NCI-H187 treated with DMSO at 0.1 percent for 48 hours (cell line): Measurements from ENCODE around the gene PCCA.
"Not testable (repeated sequence)": the region's sequence is repeated elsewhere in the genome, so short reads cannot be mapped to it uniquely, and the experiment has no call there.

Experiments
- DNase-seq: peaks from one replicate; lab custom pipeline; 2025; lab: John Stamatoyannopoulos, UW

Gene PCCA

DNA sequence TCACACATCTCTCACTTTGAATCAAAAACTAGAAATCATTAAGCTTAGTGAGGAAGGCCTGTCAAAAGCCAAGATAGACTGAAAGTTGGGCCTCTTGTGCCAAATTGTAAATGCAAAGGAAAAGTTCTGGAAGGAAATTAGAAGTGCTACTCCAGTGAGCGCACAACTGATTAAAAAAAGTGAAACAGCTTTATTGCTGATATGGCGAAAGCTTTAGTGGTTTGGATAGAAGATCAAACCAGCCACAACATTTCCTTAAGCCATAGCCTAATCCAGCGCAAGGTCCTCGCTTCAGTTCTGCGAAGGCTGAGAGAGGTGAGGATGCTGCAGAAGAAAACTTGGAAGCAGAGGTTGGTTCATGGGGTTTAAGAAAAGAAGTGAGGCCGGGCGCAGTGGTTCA lies 7.6 kb downstream of the PCCA start:
- no peak for DNase-seq

DNA sequence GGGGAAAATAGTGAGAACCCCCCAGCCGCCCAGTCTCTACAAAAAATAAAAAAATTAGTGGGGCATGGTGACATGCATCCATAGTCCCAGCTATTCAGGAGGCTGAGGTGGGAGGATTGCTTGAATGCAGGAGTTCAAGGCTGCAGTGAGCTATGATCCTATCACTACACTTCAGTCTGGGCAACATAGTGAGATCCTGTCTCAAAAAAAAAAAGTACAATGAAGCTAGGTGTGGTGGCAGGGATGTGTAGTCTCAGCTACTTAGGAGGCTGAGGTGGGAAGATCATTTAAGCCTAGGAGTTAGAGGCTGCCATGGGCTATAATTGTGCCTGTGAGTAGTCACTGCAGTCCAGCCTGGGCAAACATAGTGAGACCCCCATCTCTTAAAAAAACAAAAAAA lies 8.9 kb downstream of the PCCA start:
- DNase-seq, result no peak

DNA sequence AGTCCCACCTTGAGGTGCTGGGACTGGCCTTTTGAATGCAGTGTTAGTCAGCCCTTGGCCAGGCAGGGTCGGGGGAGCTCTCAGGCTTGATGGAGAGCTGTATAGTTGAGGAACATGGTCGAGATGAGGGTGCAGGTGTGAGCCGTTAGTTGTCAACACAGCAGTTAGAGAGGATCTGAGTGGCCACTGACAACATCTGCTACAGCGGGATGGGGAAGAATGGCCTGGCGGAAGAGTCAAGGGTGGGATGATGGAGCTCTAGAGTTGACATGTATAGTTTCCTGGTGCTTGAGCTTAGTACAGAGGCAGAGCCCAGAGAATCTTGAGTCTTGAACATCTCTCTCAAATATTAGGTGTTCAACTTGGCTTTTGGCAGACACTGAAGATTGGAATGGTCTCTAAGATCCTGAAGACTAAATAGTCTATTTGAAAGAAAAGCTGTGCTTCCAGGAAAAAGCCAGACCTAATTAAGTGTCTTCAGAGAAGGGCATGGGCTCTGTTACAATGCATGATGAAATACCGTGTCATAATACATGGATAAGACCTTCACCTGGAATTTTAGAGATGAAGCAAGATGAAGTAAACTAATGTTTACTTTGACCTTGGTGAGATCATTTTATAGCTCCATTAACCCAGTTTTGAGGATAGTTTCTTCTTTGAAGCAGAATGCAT lies 9.7 kb downstream of the PCCA start:
- no peak for DNase-seq

DNA sequence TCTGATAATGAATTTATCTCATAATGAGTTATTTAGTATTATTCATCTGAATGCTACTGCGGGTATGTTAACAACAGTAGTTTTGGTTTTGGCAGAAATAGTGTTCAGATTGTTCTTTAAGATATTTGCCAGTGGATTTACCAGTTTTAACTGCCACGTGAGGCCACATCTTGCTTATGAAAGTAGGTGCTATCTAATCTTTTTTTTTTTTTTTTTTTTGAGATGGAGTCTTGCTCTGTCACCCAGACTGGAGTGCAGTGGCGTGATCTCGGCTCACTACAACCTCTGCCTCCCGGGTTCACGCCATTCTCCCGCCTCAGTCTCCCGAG lies 10.2 kb downstream of the PCCA start:
- not testable (repeated sequence) for DNase-seq

DNA sequence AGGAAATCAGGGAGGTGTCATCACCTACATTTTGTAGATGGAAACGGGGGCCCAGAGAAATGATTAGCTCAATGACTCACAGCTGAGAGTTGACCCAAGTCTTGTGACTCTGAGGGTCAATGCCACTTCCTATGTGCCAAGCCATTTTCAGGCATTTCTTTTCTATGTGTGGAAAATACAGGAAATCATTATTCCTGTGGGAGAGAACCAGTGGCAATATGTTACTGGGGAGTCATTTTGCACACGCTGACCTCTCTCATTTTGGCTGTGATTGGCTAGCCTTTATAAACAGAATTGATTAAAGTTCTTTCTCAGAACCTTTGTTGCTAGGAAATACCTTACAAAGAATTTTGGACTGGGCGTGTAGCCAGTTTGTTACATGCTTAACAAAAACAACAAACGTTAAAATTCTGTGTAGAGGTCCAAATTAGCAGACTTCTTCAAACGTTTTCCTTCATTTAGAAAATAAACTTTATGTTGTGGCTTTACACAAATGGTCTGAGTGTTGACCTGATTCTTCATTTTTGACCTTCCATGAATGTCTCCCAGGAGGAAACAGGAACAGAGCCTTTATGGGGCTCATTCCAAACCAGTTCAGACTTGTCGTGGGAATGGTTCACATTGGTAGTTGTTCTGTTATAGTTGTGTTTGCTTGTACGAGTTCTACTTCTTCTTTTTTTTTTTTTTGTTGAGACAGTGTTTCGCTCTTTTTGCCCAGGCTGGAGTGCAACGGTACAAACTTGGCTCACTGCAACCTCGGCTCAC lies 11.4 kb downstream of the PCCA start:
- no peak for DNase-seq

DNA sequence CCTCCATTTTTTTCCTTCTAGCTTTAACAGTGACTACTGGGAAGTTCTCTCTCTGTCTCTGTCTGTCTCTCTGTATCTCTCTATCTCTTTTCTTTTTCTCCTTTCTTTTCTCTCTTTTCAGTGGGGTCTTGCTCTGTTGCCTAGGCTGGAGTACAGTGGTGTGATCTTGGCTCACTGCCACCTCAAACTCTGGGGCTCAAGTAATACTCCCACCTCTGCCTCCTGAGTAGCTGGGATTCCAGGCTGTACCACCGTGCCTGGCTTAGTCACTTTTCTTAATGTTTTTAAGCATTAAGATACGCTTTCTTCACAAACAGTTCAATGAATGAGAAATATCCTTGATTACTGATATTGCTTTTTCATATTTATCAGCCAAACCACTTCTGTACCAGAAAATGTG lies 13.1 kb downstream of the PCCA start:
- DNase-seq, result no peak

DNA sequence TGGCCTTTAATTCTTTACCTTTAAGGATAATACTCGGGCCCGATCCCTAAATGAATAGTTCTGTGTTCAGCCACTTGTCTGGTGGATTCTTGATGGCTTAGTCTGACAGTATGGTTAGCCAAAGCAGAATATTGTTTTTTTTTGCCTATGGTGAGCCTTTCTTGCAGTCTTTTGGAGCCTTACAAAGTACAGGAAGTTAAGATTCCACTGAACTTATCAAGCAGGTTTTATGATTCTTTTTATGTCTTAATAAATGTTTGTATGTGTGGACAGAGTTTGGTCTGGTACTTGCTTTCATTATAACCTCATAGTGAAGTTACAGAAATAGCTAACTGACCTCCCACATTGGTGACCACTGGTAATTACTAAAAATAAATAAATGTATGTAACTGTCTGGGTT lies 17.1 kb downstream of the PCCA start:
- no peak for DNase-seq

DNA sequence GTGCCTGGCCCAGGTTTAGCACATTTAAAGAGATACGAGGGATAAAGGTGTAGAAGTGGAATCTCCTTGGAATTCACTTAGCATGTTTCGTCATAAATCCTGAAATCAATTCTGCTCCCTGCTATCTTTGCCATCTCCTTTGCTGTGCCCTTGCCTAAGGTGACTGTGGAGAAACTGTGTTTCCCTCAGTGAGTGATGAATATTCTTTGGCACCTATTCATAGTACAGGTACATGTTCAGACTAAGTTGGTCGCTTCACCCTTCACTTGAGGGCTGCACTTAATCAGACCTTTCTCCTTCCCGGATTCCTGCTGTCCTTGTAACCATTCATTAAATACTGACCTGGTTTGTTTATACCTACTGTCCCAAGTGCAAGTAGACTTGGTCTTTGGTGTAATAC lies 17.8 kb downstream of the PCCA start:
- DNase-seq, result no peak

DNA sequence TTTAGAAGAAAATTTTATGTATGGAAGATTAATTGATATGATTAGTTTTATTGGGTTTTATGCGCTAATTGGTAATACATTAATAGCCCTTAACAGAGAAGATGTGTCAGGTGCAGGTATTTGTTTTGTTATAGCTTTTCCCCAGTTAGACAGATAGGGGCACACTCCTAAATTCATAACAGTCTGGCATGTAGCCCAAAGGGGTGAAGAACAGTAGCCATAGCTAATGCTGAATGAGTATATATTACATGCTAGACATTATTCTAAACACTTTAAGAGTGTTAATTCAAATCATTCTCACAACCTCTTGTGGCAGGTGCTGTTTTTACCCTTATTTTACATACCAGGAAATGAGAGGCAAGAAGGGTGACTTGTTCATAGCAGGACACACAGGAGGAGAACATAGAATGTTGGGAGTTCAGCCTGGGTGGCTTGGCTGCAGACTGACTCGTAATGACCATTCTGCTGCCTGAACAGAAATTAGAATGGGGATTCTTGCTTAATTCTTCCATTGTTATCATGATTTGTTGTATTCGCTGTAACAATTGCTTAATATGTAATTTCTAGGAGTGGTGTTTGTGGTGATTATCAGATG lies 20.1 kb downstream of the PCCA start:
- no peak for DNase-seq

DNA sequence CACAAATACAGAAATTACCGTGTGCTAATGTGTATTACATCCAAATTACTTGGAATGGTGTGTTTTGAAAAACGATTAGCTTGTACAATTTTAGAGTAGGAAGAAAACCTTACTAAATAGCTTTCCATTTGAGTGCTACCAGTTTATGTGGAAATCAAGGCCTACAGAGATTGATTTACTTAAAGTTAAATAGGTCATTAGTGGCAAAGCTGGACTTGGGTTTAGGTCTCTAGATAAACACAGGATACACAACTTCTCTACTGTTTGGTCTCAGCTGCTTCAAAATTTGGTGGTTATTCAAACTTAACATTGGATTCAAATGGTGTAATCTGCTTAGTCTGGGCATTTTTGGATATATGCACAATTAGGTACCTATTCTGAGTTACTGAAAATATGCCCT lies 21.4 kb downstream of the PCCA start:
- DNase-seq, result no peak

DNA sequence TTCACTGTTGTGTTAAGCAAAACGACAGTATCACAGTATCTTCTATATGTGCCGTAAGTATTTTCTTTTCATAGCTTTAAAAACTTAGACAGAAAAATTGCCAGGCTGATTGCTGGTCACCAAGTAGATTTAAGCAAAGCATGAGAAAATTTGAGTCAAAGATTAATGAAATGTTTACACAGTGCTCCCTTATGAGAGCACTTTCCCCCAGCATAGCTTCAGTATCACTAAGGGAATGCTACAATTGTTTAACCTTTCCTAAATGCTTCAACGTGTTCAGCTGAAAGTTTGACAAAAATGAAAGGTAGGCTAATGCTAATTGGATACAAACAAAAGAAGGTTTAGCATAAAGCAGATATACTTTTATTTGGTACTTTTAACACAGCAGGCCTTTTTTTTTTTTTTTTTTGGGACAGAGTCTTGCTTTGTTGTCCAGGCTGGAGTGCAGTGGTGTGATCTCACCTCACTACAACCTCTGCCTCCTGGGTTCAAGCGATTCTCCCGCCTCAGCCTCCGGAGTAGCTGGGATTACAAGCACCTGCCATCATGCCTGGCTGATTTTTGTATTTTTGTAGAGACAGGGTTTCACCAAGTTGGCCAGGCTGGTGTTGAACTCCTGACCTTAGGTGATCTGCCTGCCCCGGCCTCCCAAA lies 23.4 kb downstream of the PCCA start:
- DNase-seq, result no peak

DNA sequence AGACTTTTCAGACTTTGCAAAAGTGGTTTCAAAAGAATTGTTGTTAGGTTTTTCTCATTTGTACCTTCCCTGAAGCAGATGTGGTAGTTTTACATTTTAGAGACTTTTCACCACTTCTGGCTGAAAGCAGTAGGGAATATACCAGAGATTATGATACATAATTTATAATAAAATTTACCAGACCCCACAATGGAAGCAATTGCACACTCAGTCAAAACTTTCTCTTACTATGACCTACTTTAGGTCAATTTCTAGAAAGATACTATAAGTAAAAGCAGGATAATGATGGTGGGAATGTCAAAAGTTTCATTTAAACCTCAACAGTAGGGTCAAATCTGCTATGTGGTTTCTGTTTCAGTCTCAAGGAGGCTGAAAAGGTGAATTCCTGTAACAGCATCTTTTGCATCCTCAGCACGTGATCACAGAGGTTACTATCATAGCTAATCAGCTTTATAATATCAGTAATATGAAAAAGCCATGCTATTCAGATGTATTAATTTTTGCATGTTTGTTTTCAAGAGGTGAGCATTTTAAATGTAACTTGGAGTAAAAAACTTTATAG lies 26.9 kb downstream of the PCCA start:
- no peak for DNase-seq

DNA sequence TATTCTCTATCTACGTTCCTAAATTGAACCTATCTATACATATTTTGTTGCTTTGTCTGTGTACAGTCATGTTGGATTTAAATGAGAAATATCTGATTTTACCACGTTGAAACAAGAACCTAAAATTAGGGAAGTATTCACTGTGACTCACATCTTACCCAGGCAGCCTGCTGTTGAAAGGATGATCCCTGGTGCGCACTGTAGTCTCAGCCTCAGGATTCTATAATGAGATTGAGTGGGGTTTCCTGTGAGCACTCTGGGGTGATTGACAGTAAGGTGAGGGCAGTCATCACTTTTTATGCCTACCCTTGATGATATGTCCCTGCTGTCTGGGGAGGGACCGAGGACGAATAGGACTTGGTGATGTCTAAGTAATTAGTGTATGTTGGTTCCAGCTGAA lies 35.4 kb downstream of the PCCA start:
- no peak for DNase-seq

DNA sequence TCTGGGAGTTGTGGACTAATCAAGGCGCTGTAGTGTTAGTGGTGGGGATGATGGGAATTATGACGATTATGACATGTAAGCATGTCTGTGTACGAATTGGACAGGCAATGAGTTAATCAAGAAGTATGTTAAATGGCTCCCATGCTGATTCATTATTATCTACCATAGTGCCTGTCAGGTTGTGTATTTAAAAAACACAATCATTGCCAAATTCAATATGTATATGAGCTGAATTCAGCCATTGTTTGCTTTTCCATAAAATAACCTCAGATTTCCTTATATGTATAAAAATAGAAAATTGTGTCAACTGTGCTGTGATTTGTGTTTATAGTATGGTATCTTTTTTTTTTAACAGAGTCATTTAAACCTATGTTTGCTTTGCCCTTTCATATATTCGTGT lies 37.1 kb downstream of the PCCA start:
- DNase-seq, result no peak

DNA sequence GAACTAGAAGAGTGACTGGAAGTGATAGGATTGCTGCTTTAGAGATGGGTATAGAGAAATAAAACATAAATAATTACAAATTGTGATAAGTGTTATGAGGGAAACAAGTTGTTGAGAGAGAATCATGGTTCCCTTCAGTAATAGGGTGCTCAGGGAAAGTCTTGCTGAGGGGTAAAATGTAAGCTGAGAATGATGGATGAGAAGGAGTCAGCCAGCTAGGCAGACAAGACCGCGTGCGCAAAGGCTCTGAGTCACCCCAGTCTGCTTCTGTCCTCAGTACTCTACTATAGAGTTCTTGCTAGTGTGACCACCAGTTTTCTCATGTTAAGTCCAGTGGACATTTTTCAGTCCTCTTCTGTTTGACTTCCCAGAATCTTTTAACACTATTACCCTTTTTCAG lies 39.5 kb downstream of the PCCA start:
- no peak for DNase-seq

DNA sequence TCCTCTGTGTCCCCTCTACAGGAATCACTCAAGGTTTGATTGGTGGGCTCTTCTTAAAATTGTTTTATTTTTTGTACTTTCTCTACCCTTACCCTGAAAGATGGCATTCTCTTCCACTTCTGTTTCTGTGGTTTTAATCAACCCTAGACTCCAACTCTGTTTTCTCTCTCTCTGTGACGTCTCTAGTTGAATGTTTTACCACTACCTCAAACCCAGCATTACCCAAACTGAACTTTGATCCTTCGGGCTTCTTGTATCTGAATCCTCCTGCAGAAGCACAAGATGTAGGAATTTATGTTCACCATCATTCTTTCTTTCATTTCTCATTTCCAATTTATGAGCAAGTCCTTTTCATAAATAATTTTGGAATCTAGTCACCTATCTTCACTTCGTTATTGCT lies 39.9 kb downstream of the PCCA start:
- no peak for DNase-seq

DNA sequence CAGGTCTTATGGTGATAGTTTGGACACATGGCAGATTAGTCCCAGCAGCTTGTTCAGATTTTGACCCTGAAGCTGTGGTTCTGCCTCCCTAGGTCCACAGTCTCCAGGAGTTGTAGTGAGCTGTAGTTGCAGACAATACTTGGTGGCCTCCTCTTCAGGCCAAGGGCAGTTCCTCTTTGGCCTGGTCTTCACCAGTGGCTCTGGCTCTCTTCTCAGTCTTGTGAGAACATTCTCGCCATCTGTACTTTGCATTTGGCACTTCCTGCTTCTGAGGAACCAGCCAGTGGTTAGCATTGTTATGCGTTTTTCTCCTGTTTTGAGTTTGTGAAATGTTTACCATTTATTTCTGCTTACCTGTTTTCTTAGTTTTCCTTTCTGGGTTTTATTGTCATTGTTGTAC lies 40.7 kb downstream of the PCCA start:
- DNase-seq, result no peak

DNA sequence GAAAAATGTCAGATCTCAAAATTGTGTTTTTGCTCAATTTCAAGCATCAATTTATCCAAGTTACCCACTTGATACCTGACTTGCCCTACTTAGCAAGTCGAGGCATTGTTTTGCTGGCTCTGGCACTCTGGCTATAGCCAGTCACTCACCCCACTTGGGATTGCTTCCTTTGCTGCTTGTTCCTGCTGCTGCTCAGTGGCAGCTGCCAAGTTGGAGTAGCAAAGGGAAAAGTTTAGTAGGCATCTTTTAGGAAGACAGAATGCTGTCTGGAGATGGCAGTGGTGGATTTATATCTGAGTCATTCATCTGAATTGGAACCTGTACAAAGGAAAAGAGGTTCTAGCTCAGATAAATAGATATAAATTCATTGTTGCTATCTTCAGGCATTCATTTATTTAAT lies 41.2 kb downstream of the PCCA start:
- DNase-seq, result no peak

DNA sequence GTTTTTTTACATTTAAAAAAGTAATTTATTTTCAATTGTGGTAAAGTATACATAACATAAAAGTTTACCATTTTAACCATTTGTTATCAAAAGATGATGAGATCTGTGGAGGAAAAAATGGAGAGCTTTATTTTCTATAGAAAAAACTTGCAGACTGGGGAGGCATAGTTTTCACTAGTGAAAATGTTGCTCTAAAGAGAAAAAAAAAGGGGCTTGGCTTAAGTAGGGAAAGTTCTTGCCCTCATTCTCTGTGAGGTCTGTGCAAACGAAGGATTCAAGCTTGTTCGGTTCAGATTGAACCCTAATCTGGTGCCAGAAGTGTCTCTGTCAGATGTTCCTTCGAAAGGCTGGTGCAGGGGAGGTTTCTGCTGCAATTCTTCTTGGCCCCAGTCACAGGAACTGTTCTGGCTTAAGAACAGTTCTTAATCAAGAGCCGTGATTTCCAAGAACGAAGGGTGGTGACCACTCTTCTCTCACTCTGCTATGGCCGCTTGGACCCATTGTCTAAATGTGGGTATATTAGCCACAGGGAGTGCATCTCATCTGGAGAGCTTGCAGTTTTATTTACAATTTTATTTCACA lies 42.1 kb downstream of the PCCA start:
- no peak for DNase-seq

DNA sequence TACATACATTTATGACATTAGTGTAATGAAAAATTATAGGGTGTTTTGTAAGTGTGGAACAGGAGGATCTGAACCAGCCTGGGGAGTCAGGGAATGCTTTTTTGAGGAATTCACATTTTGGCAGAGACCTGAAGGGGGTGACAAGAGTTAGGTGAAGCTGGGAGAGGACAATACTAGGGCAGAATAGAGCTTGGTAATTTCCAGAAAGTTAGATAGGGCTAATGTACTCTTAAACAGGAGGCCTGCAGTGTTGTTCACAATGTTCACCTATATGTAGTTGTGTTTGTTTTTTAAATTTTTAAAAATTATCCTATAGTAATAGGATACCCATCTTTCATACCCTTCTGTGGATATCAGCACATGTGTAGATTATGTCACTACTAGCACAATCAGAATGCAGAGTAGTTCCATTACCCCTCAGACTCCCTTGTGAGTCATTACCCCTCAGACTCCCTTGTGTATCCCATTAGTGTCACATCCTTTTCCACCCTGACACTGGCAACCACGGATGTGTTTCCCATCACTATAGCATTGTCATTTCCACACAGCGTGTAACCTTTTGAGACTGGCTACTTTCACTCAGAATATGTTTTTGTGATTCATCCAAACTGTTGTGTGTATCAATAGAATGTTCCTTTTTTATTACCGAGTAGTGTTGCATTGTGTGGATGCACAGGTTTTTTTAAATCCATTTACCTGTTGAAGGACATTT lies 43.1 kb downstream of the PCCA start:
- no peak for DNase-seq

DNA sequence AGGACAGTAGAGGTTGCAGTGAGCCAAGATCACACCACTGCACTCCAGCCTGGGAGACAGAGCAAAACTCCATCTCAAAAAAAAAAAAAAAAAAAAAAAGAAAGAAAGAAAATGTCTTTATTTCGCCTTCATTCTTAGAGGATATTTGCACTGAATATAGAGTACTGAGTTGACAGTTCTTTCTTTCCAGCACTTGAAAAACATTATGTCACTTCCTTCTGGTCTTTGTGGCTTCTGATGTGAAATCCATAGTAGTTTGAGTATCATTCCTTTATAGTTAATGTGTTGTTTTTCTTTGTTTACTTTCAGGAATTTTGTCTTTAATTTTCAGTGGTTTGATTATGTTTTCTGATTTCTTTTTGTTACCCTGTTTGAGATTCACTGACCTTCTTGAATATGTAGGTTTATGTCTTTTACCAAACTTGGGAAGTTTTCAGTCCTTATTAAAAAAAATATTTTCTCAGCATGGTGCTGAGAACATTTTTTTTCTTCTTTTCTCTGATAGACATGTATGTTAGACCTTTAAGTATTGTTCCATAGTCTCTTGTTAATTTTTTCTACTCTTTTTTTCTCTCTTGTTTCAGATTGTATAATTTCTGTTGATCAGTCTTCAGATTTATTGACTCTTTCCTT lies 50.1 kb downstream of the PCCA start:
- no peak for DNase-seq
